Measurements from ENCODE around the gene GK2. TPM values are rescaled to one million over a fixed set of nuclear protein-coding genes. Genes with fewer than 3 reads are reported as not detected.
A peak's percentile ranks its signal among the peaks of the same experiment; 100 is the strongest.

Gene GK2
- total and polyA plus RNA-seq, 2 of the 4 experiments (the other 2 are of a cell fraction): not detected

GRCh38 chr4:79396794-79397193 is 11.2 kb downstream of the GK2 start:
- no peak overlapping the region for H2BK5ac ChIP-seq (ENCODE audit: low read depth, low read length, poor library complexity, severe bottlenecking)
- H2AFZ ChIP-seq (replicated peaks; ENCODE audit: low read length, poor library complexity): no peak overlapping the region
- intact Hi-C loops (cut with micrococcal nuclease): no loop called here
- H3K9me3 ChIP-seq (ENCODE audit: control insufficient read depth, insufficient read depth, low read length): no peaks in the 10 kb centered on the region
- H2BK120ac ChIP-seq (ENCODE audit: low read depth, low read length): no peak overlapping the region
- dilution Hi-C loops (cut with HindIII; ENCODE audit: low sequenced_read_pairs, unreplicated experiment): no loop called here
- H3K36me3 ChIP-seq (ENCODE audit: control insufficient read depth, insufficient read depth, low read length): no peaks in the 10 kb centered on the region
- no peak overlapping the region for H3K56ac ChIP-seq (ENCODE audit: extremely low read depth, insufficient read depth, low read length)
- no peaks in the 10 kb centered on the region for H3K79me1 ChIP-seq (ENCODE audit: low read depth in 1 of 2, low read length in 2 of 2)
- H2BK15ac ChIP-seq (ENCODE audit: low read depth, low read length): no peak overlapping the region
- H4K8ac ChIP-seq (ENCODE audit: low read depth in 2 of 2, low read length in 2 of 2): no peak overlapping the region
- no peak overlapping the region for H3K4ac ChIP-seq (ENCODE audit: low read depth, low read length)
- in situ Hi-C loops (cut with MboI; ENCODE audit: low sequenced_read_pairs): no loop called here
- no peak overlapping the region for H3K18ac ChIP-seq (ENCODE audit: low read depth, low read length)
- no TSS peak for BruUV-seq (replicated peaks)
- no peak overlapping the region for H3K4me3 ChIP-seq (ENCODE audit: insufficient read depth, low read depth, low read length)
- no peak overlapping the region for H3K14ac ChIP-seq (replicated peaks; ENCODE audit: low read depth, low read length)
- no peak overlapping the region for H4K5ac ChIP-seq (ENCODE audit: low read depth, low read length)
- no peak for TF ChIP-seq NFE2L2 (IDR thresholded peaks at IDR 0.05; ENCODE audit: low read depth, low read length)
- TF ChIP-seq USF2 (IDR thresholded peaks at IDR 0.05; ENCODE audit: low read depth, low read length): no peak
- TF ChIP-seq BHLHE40 (IDR thresholded peaks at IDR 0.05; ENCODE audit: low read depth, low read length): no peak
- TF ChIP-seq CEBPB (IDR thresholded peaks at IDR 0.05; ENCODE audit: low read depth, low read length): peak; percentile 69
- ChIA-PET POLR2A (ENCODE audit: unreplicated experiment) (no interaction called here), CTCF (no interaction called here)
- no peaks in the 10 kb centered on the region for H3K9me1 ChIP-seq (ENCODE audit: insufficient read depth, low read length)
- H3K23ac ChIP-seq (ENCODE audit: low read depth, low read length): no peak overlapping the region
- no peaks in the 10 kb centered on the region for H4K20me1 ChIP-seq (ENCODE audit: insufficient read depth, low read length)
- no peaks in the 10 kb centered on the region for H3K4me1 ChIP-seq (ENCODE audit: control insufficient read depth, insufficient read depth, low read length)
- H3K27ac ChIP-seq (ENCODE audit: insufficient read depth, low read length): no peak overlapping the region
- H3K9ac ChIP-seq (ENCODE audit: low read depth, low read length): no peak overlapping the region
- H2AK9ac ChIP-seq (replicated peaks; ENCODE audit: low read depth, low read length, poor library complexity): no peak overlapping the region
- no peak overlapping the region for H2BK20ac ChIP-seq (ENCODE audit: low read depth, low read length)
- no peak overlapping the region for H4K91ac ChIP-seq (ENCODE audit: insufficient read depth, low read depth, low read length)
- H3K27me3 ChIP-seq (ENCODE audit: control insufficient read depth, insufficient read depth, low read length): no peaks in the 10 kb centered on the region
- no peak overlapping the region for H3K4me2 ChIP-seq (ENCODE audit: low read depth, low read length)
- DNase-seq (no peak), ATAC-seq (ENCODE audit: low read depth) (no peak)
- H2AK5ac ChIP-seq (ENCODE audit: low read depth, low read length): no peak overlapping the region
